GM18508 (cell line): ENCODE results near the gene CAMK2D.

Experiments used
- ATAC-seq: cut with Tn5 transposase; IDR thresholded peaks from one replicate; pipeline ENCODE4 v1.9.1; 2021; ENCODE audit warnings: moderate number of reproducible peaks; ENCODE audit not compliant: insufficient read depth, unreplicated experiment

CAMK2D gene

GRCh38 chr4:113645771-113646441, 115.6 kb downstream of the CAMK2D start:
- ATAC-seq = no peak

DNA sequence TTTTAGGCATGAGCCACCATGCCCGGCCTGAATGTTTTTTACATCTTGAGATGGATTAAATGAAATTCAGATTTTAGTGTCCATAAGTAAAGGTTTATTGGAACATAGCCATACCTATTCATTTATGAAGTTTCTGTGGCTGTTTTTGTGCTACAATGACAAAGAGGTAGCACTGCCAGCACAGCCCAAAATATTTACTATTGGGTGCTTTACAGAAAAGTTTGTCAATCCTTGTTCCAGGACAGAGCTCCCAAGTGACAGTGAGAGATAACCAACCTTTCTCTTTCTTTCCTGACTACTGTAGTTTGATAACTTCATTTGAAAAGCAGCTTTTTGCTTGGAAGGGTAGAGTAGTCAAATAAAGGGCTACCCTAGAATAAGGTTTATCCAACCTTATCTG, 116.2 kb downstream of the CAMK2D start:
- no peak for ATAC-seq

DNA sequence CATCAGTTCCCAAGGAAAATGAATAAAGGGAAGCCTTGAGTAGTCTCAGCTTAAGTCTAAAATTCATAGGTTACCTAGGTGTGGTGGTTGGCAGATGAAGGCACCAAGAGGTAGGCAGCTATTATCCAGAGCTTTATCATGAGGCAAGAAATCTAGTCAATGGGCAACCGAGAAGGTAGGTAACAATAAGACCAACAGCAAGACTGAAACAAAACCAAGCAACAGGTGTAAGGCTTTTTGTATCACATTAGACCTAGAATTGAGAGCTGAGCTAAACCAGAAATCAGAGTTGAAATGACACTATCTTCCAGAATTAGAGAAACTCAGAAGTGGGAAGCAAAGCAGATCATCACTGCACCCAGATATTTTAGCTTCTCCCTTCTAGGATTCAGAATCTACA, 117.1 kb downstream of the CAMK2D start:
- no peak for ATAC-seq

DNA sequence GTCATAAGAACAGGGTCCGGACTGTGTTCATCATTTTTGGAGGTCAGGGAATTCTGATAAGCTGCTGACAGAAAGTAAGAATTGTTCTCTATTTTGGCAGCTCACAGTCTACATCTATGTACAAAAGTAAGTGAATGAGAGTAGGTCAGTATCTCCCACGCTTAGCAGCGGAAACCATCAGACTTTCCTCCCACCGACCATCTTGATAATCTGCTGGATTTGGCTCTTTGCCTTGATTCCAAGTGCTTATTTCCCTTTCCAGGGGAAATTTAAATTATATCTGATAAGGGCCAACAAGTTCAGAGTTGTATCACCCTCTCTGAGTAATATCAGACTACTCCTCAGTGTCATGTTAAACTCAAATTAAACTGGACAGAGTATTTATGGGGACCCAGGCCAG, 118.0 kb downstream of the CAMK2D start:
- ATAC-seq = no peak

DNA sequence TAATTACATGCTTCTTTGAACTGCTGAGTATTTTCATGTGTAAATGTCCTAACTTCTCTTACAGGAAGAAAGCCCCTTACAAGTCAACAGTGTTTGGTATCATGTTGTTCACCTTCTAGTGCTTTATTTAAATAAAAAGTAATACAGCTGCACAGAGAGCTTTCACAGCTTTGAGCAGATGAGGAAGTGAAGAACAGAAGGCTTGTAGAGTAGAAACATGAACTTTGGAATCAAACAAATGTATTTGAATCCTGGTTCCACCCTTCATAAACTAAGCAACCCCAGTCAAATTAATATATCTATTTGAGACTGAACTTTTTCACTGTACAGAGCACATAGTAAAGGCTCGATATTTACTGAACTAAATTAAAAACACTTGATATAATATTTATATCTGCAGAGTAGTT, 120.5 kb downstream of the CAMK2D start:
- ATAC-seq = peak; percentile 46

DNA sequence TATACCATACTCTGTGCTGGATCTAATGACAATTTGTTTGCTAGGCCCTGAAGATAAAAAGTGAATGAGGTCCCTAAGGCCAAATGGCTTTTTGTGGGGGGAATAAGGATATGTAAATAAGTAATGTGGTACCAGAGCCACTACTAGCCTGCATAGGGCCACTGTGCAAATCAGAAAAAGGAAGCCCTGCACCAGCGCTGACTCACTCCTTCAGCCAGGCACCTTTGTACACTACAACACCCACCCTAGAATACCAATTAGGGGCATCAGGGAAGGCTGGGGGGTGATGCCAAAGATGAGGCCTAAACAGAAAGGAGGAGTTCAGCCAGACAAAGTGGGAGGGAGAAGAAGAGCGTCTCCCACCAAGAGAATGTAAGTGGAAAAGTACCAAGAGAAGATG, 122.2 kb downstream of the CAMK2D start:
- no peak for ATAC-seq

- no peak for ATAC-seq
Observed at GRCh38 chr4:113638562-113638832, 123.0 kb downstream of the CAMK2D start.

- ATAC-seq = no peak
Observed at GRCh38 chr4:113637823-113638561, 123.5 kb downstream of the CAMK2D start.

DNA sequence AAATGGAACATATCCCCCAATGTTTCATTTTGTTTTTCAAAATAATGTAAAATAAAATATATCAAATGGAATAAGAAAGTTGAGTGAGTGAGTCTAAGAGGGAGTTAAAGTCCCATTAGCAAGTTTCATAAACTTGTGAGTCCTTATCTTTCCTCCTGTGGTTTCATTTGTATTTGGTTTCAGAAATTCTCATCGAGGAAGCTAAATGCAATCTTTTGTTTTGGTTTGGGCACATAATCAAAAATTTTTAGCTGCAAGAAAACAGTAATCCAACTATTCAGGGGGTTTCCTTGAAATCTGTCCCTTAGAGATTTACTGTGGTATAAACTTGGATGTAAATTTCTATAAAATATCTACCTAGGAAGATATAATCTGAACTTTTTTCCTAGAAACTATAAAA, 124.2 kb downstream of the CAMK2D start:
- no peak for ATAC-seq

DNA sequence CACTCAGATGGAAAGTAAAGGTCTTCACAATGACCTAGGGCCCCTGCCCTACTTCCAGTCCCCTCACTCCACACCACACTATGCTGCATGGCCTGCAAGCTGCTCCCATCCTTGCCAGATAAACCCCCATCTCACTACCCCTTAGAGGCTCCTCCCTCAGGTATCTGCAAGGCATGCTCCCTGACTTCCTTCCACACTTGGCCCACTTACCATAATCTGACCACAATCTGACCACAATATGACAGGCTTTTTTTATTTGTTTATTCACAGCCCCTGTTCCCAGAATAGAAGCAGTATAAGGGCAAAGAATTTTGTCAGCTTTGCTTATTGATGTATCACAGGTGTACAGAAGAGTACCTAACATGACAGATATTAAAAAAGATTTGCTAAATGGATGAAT, 124.7 kb downstream of the CAMK2D start:
- ATAC-seq = no peak

GRCh38 chr4:113636438-113636818, 125.1 kb downstream of the CAMK2D start:
- no peak for ATAC-seq

GRCh38 chr4:113635739-113636437, 125.7 kb downstream of the CAMK2D start:
- no peak for ATAC-seq

DNA sequence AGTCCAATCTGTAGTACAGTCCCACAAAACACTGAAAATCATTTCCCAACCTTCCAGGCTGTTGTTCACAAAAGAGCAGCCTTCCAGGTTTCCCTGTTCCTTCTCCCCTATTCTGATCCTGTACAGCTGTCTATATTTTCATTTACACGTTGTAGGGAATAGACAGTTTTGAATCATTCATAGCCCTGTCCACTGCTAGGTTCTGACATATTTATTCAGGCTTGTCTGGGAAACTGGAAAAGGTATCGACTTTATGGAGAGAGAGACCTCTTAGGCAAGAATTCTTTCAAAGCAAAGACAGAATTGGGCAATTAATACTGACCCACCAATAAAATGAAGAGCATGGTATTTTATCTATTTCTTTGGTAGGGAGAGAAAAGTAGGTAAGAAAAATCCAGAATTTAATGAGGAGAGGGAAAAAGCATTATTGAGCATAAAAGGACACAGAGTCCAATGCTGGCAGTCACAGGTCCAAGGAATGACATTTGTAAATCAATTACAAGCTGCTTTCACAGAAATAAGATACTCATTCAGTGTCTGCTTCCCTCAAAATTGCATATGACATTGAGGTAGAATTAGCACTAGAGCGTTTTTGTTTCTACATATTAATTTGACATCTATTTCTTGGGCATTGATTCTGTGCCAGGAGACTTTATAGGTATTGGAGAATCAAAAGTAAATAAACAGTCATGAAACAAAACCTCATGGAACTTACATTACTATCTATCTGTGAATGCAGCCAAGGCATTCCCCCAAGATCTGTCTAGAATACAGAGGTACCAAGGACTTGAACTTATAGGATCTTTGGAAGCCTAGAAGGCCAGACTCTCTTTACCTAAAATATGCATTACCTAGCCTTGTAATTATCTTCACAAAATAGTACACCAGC, 127.2 kb downstream of the CAMK2D start:
- ATAC-seq = no peak

- no peak for ATAC-seq
Observed at GRCh38 chr4:113633467-113633866, 128.1 kb downstream of the CAMK2D start.

DNA sequence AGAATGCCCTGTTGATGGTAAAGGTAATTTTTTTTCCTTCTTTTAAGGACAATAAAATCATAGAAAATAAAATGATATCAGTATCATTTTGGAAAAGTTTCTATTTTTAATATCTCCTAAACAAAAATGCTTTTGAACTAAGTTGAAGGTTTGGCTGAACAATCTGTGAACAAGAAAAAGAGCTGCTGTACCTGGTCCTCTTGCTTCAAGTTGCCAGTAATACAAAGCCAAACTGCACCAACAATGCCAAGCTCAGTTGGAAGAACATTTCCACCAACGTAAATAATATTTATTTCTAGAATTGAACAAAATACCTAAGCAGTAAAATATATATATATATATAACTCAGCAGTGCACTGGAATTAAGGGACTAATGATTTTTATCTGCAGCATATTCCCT, 132.8 kb downstream of the CAMK2D start:
- ATAC-seq = no peak

GRCh38 chr4:113627321-113627720, 134.2 kb downstream of the CAMK2D start:
- no peak for ATAC-seq

DNA sequence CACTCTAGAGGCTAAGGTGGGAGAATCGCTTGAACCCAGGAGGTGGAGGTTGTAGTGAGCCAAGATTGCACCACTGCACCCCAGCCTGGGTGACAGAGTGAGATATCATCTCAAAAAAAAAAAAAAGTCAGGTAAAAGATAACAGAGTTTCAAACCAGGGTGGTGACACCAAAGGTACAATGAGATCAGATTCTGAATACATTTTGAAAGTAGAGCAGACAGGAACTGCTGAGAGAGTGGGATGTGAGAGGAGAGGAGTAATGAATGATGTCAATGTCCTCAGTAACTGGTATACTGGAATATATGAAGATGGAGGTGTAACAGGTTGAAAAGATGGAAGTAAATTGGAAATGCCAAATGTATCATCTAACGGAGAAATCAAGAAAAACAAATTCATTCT, 135.6 kb downstream of the CAMK2D start:
- ATAC-seq = no peak

- ATAC-seq = no peak
Observed at GRCh38 chr4:113623274-113623894, 138.2 kb downstream of the CAMK2D start.

- no peak for ATAC-seq
Observed at GRCh38 chr4:113621633-113622032, 139.9 kb downstream of the CAMK2D start.

DNA sequence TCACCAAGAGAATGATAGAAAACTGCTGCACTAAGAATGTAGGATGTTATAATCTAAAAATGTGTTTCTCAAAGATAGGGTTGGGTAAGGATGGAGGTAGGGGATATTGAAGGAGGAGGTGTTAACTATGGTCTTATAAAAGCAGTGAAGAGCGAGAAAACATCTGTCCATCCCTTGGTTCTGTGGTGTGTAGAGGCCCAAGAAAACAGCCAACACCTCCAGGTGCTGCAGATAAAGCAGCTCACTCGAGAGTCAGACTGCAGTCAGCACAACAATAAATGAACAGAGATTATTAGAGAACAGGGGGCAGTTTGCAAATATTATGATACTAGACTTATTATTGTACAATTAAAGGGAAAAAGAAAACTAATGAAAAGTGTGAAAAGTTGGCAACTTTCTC, 141.5 kb downstream of the CAMK2D start:
- no peak for ATAC-seq
